ENCODE results near the gene ACY1.

Gene ACY1

DNA sequence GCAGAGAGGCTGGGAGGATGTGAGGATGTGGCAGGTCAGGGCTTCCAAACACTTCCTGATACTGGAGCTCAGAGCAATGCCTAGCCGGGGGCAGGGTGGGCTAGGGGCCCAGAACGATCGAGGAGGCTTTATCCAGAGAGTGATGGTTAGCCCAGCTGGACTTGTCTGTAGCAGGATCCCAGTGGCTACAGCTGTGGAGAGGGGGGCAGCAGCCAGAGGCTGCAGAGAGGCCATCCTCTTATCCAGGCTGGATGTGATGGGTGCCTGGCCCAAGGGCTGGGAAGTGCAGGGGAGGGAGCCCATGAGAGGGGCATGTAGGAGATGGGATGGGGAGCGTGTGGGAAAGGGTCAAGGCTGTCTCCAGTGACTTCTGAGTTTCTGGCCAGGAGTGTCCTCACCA, 36.5 kb upstream of the ACY1 start:
- DNase-seq = no peak

DNA sequence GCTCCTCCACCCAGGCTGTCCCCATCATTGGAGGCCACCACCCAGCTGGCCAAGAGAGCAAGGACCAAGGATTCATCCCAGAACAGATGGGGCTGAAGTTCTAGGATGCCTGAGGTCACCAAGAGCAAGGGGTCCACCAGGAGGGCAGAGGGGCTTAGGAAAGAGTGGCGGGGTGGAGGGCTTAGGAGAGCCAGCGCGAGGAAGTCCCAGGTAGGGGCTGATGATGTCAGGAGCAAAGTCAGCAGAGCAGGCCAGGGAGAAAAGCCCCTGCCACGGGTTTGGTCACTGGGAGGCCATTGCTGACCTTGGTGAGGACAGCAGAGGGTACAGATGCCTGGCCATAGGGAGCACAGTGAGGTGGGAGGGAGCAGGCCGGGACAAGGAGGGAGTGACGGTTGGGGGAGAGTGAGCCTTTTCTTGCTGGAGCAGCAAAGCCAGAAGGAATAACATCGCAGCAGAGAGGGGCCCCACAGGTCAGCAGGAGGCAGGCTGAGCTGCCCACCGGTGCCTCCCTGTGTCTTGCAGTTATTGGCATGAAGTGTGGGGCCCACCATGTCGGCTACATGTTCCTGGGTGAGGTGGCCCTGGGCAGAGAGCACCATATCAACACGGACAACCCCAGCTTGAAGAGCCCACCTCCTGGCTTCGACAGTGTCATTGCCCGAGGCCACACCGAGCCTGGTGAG, 36.0 kb upstream of the ACY1 start:
- DNase-seq = no peak

DNA sequence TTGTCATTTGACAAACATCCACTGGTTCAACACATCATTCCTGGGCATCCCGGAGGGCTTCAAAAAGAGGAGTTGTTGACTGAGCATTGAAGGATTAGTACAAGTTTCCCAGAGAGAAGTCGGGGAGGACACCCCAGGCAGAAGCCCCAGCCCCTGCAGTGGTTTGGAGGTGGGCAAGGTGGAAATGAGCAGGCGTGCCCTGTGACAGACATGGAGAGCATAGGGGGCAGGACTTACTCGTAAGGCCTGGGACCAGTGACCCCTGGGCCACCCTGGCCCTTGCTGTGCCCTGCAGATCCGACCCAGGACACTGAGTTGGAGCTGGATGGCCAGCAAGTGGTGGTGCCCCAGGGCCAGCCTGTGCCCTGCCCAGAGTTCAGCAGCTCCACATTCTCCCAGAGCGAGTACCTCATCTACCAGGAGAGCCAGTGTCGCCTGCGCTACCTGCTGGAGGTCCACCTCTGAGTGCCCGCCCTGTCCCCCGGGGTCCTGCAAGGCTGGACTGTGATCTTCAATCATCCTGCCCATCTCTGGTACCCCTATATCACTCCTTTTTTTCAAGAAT, 35.2 kb upstream of the ACY1 start:
- no peak for DNase-seq

DNA sequence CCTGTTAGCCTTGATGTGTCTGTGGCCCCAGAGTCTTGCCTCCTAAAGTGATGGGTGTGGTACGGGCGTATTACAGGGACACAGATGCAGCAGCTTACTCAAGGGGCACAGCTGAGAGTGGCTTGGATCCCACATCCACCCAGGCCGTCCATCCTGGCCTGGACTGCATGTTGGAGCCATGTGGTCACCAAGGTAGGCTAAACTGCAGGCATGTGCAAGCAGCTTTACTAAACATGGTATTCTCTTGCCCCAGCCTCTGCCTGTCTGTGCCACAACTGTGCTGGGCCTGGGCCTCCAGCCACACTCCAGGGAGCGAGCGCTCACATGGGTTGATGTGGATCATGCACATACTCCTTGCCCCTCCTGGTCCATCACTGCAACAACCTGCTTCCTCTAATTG, 34.2 kb upstream of the ACY1 start:
- DNase-seq = no peak

DNA sequence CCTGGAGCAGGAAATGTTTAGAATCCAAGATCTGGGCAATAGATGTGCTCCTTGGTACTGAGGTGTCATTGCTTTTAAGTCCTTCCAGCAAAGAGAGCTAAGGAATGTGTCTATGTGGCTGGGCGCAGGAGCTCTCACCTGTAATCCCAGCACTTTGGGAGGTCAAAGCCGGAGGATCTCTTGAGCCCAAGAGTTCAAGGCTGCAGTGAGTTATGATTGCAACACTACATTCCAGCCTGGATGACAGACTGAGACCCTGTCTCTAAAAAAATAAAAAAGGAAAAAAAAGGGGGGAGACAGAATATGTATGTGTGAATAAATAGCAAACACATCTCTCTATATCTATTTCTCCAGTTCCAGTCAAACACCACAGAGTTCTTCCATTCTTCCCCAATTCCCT, 32.4 kb upstream of the ACY1 start:
- DNase-seq = no peak

DNA sequence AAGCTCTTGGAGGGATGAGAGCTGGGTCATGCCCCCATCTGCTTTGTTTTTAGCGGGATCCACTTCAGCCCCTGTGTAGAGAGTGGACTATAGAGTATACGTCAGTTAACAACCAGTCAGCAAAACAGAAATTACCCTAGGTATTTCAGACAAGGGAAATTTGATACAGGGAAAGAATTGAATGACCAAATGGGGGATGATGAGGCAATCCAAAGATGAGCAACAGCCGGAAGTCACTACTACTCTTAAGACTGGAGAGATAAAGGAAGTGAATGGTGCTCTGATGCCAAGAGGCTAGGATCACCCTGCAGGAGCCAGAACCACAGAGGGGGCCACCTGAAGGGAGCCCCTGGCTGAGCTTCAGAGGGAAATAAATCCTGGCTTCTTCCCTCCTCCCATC, 29.9 kb upstream of the ACY1 start:
- DNase-seq = no peak

DNA sequence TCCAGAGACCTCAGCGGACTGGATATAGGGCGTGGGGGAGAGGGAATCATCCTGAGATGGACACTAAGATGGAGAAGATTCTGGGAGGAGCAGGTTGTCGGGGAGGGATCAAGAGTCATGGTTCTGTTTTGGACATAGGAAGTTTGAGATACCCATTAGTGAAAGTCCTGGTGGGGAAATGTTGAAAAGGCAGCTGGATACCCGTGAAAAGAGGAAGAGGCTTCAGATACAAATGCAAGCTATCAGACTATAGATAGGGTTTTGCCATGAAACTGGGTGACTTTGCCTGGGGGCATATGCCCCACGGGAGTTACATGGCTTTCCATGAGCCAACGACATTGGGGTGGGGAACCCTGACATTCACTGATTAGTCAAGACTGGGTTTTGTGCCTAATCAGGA, 29.2 kb upstream of the ACY1 start:
- no peak for DNase-seq

DNA sequence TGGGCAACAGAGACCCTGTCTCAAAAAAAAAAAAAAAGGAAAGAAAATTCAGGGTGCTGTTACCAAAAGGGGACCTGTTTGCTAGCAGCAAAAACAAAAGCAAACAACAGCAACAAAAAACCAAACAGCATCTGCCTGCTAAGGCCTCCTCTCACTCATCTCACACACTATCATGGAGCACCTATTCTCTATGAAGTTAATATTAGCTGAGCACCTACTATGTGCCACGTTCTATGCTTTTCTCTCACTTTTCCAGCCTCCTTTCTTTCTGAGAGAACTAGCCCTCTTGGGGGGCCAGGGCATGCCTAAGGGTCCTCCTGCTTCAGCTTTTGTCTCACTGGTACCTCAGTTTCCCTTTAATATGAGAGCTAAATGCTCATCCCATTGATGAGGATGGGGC, 28.6 kb upstream of the ACY1 start:
- DNase-seq = no peak

DNA sequence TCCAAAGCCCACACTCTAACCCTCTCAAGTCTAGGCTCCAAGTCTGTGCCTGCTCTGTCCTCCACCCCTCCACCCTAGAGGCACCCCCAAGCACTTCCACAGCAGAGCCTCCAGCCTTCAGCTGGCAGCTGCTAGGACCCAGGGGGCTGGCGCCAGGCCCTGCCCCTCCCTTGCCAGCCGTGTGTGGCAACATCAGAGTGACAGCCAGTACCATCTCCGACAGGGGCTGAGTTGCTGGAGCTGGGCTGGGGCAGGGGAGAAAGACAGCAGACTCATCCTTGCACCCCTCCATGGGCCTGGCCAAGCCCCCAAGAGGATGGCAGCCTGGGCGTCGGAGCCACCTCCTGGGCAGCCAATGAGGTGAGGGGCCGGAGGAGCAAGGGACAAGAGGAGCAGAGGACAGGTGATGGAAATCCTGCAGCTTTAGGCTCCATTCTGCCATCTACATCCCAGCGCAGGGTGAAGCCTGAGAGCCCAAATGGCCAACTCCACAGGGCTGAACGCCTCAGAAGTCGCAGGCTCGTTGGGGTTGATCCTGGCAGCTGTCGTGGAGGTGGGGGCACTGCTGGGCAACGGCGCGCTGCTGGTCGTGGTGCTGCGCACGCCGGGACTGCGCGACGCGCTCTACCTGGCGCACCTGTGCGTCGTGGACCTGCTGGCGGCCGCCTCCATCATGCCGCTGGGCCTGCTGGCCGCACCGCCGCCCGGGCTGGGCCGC, 28.0 kb upstream of the ACY1 start, which contains the start of gene GPR62:
Gene GPR62 (plus strand): TSS at position 207 of the 718 bp plus-strand sequence. CDS start 272 bp downstream, at position 479.
- DNase-seq = no peak

DNA sequence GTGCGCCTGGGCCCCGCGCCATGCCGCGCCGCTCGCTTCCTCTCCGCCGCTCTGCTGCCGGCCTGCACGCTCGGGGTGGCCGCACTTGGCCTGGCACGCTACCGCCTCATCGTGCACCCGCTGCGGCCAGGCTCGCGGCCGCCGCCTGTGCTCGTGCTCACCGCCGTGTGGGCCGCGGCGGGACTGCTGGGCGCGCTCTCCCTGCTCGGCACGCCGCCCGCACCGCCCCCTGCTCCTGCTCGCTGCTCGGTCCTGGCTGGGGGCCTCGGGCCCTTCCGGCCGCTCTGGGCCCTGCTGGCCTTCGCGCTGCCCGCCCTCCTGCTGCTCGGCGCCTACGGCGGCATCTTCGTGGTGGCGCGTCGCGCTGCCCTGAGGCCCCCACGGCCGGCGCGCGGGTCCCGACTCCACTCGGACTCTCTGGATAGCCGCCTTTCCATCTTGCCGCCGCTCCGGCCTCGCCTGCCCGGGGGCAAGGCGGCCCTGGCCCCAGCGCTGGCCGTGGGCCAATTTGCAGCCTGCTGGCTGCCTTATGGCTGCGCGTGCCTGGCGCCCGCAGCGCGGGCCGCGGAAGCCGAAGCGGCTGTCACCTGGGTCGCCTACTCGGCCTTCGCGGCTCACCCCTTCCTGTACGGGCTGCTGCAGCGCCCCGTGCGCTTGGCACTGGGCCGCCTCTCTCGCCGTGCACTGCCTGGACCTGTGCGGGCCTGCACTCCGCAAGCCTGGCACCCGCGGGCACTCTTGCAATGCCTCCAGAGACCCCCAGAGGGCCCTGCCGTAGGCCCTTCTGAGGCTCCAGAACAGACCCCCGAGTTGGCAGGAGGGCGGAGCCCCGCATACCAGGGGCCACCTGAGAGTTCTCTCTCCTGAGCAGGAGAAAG, 27.2 kb upstream of the ACY1 start:
- no peak for DNase-seq

DNA sequence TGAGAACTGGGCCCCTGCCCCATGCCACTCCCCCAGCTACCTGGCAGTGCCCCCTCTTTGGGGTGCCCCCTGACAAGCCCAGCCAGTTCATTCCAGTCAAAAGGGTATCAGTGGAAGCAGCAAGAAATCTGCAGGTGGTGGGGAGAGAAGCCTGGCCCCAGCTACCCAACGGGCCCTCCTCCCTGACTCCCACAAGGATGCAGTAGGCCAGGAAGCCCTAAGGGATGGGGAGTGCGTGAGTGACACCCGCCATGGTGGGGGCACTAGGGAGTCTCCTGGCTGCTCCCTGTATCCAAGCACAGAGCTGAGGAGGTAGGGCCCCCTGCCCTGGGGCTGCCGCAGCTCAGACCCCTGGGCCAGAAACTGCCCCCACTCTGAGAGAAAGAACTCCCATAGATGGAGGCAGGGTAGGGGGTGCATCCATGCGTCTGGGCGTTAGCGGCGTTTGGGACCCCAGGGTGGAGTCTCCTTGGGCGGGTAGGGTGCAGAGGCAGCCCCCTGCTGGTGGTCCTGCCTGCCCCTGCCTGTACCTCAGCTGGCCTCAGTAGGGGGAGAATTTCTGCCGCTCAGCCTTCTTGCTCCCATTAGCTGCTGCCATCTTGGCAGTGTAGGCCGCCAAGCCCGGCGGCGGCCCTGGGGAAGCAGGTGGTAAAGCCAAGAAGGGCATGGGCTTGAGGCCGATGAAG, 25.7 kb upstream of the ACY1 start:
- DNase-seq = no peak

DNA sequence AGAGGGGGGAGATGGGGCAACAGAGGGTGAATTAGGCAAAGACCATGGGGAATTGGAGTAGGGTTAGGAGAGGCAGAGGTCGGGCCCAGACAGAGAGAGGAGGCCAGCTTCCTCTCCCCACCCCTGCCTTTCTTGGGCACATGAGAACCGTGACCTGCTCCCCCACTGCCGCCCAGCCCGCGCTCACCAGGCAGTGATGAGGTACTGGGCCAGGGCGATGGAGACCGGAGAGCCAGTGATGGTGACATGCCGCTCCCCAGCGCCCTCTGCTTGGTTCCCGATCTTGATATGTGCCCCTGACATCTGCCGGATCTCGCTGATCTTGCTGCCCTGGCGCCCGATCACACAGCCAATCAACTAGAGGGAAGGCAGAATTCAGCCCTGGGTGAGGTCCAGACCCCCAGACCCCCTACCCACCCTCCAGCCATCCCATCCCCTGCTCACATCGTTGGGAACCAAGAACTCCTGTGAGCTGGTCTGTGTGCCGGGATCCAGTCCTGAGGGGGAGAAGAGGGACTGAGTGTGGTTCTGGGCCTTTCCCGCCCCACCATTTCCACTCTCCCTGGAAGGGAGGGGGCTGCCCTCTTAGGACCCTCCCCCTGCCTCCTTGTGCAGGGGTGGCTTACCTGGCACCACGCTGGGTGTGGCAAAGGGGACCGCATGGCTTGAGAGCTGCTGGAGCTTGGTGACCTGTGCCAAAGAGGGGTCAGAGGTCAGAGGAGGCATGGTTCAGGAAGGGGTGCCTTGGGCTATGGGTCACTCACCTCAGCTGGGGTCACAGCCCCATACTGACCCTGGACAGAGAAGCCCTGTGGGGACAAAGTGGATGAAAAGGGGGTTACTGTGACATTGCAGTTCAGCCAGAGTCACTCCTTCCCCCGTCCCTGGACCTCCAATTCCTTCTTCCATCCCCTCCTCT, 24.5 kb upstream of the ACY1 start:
- DNase-seq = no peak

DNA sequence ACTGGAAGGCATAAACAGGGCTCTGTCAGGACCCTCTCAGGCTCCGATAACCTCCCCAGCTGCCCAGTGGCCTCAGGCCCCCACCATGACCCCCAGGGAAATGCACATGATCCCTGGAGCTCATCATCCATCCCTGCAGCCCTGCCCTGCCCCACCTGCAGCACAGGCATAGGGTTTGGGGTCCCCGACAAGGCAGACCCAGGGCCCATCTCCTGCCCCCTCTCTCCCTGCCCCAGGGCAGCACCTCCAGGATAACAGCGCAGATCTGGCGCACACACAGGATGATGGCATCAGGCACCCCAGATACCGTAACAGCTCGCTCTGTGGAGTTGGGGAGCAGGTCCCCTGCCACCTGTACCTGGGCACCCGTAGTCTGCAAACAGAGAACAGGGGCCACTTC, 23.7 kb upstream of the ACY1 start:
- no peak for DNase-seq

DNA sequence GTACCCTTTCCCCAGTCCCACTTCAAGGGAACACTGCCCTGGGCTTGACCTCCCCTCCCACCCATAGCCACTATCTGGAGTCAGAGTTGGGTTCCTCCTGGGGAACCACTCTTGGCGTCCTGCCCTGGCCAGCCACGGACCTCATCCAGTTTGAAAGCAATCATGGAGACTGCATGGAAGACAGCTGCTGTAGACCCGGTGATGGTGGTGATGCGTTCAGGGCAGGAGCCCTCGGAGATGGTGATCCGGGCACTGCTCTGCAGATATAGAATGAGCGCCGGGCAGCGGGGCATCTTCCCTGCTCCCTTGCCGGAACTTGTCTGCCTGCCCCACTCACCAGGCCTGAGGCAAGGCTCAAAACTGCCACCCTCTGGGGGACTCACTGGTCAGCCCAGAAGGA, 22.9 kb upstream of the ACY1 start:
- DNase-seq = no peak

DNA sequence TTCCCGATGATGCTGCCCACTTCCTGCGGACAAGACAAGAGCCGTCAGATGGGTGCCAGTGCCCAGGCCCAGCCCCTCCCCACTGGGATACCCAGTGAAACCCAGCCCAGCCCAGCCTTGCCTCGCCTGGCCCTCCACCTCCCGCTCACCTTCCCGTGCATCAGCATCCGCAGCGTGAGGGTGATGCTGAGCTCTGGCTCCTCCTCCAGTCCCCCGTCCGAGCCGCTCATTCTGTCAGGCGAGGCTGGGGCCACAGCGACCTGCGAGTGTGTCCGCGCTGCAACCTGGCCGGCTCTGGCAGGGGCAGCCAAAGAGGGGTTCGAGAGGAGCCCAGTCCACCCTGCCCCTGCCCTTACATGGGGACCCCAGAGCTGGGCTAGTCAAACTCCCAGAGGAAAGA, 22.3 kb upstream of the ACY1 start:
- no peak for DNase-seq

DNA sequence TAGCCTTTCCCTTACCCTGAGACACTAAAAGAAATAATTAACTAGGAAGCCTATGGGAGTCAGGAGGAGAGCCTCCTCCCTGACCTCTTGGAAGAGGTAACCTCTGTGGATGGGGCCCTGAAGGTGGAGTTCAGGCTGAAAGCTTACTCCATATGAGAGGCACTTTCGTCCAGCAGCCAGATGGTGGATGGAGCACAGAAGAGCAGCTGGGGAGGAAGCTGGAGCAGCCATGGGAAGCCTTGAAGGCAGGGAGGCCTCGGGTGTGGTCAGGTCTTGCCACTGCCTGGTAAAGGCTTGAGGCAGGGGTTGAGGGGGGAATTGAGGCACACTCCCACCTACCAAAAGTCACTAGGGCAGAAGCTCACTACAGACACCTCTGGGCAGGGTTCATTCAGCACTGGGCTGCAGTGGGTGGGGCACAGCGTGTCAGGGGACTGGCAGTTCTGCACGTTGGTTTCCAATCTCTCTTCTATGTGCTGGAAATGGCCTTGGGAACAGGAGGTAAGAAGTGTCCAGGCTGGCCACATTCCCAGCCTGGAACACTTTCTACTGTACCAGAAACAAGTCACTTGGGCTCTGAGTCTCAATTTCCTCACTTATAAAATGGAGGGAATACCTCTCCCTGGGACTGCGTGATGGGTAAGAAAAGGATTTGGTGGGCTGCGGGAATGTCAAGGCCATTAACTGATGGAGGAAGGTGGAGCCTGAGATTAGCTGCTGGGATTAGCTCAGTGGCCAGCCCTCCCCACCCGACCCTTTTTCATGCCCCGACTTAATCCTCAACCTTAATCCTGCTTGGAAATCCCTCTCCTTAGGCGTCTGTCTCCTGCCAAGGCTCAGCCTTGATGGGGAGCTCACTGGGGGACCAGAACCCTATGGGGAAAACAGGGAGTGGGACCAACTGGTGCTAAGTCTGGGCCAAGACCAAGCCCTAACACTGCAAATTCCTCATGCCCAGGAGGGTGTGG, 21.4 kb upstream of the ACY1 start:
- DNase-seq = no peak

DNA sequence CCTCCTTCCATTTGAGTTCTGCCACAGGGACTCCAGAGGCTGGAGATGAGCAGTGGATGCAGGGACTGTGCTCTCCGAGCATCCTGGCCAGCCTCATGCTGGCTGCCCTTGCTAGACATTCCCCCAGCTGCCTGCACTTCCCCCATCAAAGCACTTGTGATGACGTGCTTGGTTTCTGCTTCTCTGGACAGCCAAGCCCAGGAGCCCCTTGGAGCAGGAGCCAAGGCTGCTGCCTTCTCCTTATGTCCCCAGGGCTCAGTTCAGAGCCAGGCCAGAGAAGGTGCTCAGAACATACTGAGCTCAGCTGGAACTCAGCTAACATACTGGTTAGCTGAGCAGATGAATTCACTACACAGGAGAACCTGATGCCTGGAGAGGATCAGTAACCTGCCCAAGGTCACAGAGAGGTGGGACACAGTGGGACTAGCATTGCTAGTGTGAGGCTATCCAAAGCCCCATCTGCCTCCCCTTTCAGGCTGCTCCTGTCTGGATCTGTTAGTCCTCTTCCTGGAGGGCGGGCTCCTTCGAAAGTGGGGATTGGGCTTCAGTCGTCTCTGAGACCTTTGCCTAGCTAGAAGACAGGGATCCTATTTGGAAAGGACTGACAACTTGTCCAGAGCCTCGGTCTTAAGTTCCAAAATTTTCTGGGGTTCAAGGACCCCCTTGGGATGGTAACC, 20.3 kb upstream of the ACY1 start:
- no peak for DNase-seq

DNA sequence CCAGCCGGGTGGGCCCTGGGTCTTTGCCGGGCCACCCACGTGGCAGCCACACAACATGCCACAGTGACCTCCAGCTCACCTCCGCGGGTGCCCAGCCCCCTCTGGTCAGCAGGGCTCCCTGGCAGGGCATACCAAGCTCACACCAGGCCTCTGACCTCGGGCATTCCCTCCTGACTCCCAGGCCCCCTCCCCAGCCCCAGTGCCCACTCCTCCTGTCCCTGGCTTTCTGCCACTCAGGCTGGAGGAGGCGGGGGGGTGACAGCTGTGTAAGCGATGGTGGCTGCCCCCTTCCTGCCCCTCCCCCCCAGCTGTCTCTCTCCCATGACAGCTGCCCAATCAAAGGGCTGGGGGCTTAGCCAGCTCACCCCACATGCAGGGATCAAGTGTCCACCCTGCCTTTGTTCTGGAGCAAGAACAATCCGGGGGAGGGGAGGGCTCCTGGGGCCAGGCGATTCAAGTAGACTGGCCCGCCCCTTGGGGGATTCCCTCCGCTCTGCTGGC, 19.3 kb upstream of the ACY1 start:
- no peak for DNase-seq

DNA sequence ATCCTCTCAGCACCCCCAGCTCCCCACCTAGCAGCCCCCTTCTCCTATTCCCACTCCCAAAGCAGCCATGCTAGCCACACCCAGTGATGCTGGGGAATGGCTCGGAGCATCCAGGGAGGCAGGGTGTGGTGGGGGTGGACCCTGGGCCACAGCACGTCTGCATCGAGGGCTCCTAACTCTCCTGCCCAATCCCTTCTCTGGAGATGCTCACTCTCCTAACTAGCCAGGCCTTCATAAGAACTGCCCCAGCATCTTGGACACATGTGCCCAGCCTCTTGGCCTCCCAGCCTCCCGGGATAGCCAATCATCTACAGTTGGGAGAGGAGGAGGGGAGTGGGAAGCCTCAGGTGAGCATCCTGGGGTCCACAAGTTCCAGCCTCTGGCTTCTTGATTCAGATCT, 18.8 kb upstream of the ACY1 start:
- no peak for DNase-seq

DNA sequence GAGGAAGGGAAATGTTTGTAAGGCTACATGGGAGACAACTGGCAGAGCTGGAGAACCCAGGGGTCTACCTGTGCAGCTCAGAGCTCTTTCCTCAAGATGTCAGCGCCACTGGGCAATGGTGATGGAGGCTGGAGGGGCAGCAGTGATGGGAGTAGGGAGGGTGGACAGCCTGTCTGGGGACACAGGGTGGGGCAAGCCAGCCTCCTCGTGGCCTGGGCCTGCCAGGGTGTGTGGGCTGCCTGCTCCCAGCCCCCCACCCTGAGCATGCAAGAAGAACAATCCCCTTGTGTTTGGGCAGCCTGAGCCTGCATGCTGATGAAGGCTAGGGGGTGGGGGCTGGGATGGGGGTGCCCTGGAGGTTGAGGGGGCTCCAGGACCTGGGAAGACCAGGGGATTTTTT, 17.3 kb upstream of the ACY1 start:
- no peak for DNase-seq
